Upper lobe of left lung (tissue), 6 donors: ENCODE results near the gene SMYD3. TPM values are rescaled to one million over a fixed set of nuclear protein-coding genes. Genes with fewer than 3 reads are reported as not detected.

Source experiments
- ATAC-seq, 2 donors: fragments of 200-7000 bp; cut with Tn5 transposase; one replicate each; pipeline ENCODE4 v1.9.1; 2022; ENCODE audit warnings: mild to moderate bottlenecking in 2 of 2, moderate library complexity in 2 of 2; ENCODE audit not compliant: low FRiP score in 2 of 2
- DNase-seq, 2 donors: peaks; one replicate each; pipeline ENCODE4 v3.0.0-alpha.2; 2019 to 2020
- H3K27ac ChIP-seq, 4 donors: fragments of 200-600 bp; sonication (generic); one replicate each; pipeline ENCODE4 v1.5.1; 2016 to 2019
- H3K27me3 ChIP-seq, 4 donors: fragments of 200-600 bp; sonication (generic); one replicate each; pipeline ENCODE4 v1.5.1; 2017 to 2019
- H3K36me3 ChIP-seq, 4 donors: fragments of 200-600 bp; sonication (generic); one replicate each; pipeline ENCODE4 v1.5.1; 2016 to 2019
- H3K4me1 ChIP-seq, 4 donors: fragments of 200-600 bp; sonication (generic); one replicate each; pipeline ENCODE4 v1.5.1; 2018 to 2019
- H3K4me3 ChIP-seq, 4 donors: fragments of 200-600 bp; sonication (generic); one replicate each; pipeline ENCODE4 v1.5.1; 2017 to 2019; ENCODE audit warnings: mild to moderate bottlenecking in 2 of 4, moderate library complexity in 1 of 4
- H3K9me3 ChIP-seq, 4 donors: fragments of 200-600 bp; sonication (generic); one replicate each; pipeline ENCODE4 v1.5.1; 2018 to 2019
- EP300 ChIP-seq, 4 donors: sonication (generic); formaldehyde crosslinking; IDR thresholded peaks; one replicate each; pipeline ENCODE4 v1.5.1; 2017; ENCODE audit warnings: antibody characterized with exemption in 4 of 4, control low read depth in 2 of 4
- POLR2A ChIP-seq, 4 donors: fragments of 450-650 bp; IDR thresholded peaks; one replicate each; pipeline ENCODE4 v1.5.1; 2016 to 2017; ENCODE audit warnings: antibody characterized with exemption in 4 of 4, mild to moderate bottlenecking in 2 of 4
- POLR2AphosphoS5 ChIP-seq, 2 donors: sonication (generic); formaldehyde crosslinking; IDR thresholded peaks; one replicate each; pipeline ENCODE4 v1.5.1; 2017; ENCODE audit warnings: antibody characterized with exemption in 2 of 2
- WGBS, 2 donors: methylation state at CpG; one replicate each; pipeline ENCODE4 v1.1.5; 2017 to 2018; 5-methylcytosine and 5-hydroxymethylcytosine counted together
- total RNA-seq, 6 donors: library from RNA; depleted of rRNA in 4 of 6; stranded (reverse); fragments of >200 nt in 4 of 6; gene quantifications; one replicate each; pipeline versions ENCODE4 v1.1.0 to v1.2.1, GENCODE V29; 2016 to 2021
- TF ChIP-seq, protein P1 (sequence below), 6 experiments: fragments of 450-650 bp in 4 of 6; fragments of 200-600 bp in 2 of 6; sonication (generic) in 2 of 6; IDR thresholded peaks; one replicate each; pipeline ENCODE4 v1.5.1; 2016 to 2019; ENCODE audit warnings: antibody characterized with exemption in 6 of 6
- donor health status: DM: no; HTN: no; CAD: no; lungs with moderate emphysema.
- donor health status: DM: no; HTN: yes; CAD: no; lungs with severe emphysema.

The SMYD3 gene
- total RNA-seq, 6 donors from 2014 or later: 22.7 to 109 (median 34.0) TPM

DNA sequence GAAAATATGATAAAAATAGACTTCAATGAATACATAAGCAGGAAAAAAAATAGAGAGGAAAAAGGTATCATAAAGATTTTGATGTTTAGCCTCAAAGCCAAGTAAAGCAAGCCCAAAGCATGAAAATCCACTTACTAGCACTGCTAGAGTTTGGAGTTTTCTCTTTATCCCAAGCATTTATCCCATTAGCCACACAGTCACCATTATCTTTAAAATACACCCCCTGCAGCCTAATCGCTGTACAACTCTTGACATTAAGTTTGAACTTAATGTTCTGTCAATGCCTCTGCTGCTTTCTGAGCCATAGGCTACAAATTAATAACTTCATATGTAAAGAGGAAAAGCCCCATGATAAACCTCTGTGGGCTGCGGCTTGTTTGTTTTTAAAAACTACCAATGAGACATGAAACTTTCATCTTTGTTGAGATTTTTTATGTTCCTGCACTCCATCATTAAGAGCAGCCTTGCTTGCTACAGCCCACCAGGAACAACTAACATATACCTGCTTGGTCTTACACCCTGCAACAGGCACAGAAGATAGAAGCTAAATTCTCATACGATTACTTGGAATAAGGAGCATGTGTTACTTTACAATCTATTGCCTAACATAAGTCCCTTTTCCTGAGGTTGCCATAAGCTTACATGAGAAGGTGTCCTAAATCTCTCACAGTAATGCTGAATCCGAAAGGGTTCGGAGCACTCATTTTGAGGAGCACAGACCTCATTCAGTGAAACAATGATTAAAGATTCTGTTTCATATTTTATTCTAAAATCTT lies 202.4 kb downstream of the SMYD3 start:
- WGBS, 2 donors: 93 to 94% methylated on average over 5 of the region's 5 CpGs
- Histone ChIP-seq H3K4me1 (peaks cover 0 to 9% (median 7%) of the 10 kb centered on the region in 4 donors), H3K36me3 (no peaks in the 10 kb centered on the region), H3K9me3 (no peaks in the 10 kb centered on the region), H3K27me3 (no peaks in the 10 kb centered on the region), H3K27ac (no peak overlapping the region), H3K4me3 (no peak overlapping the region)
- ATAC-seq (no peak), DNase-seq (no peak)
- no peak for TF ChIP-seq POLR2AphosphoS5 (IDR thresholded peaks at IDR 0.05)
- TF ChIP-seq EP300 (IDR thresholded peaks at IDR 0.05): no peak
- TF ChIP-seq POLR2A (IDR thresholded peaks at IDR 0.05): no peak
- TF ChIP-seq, protein P1, sequence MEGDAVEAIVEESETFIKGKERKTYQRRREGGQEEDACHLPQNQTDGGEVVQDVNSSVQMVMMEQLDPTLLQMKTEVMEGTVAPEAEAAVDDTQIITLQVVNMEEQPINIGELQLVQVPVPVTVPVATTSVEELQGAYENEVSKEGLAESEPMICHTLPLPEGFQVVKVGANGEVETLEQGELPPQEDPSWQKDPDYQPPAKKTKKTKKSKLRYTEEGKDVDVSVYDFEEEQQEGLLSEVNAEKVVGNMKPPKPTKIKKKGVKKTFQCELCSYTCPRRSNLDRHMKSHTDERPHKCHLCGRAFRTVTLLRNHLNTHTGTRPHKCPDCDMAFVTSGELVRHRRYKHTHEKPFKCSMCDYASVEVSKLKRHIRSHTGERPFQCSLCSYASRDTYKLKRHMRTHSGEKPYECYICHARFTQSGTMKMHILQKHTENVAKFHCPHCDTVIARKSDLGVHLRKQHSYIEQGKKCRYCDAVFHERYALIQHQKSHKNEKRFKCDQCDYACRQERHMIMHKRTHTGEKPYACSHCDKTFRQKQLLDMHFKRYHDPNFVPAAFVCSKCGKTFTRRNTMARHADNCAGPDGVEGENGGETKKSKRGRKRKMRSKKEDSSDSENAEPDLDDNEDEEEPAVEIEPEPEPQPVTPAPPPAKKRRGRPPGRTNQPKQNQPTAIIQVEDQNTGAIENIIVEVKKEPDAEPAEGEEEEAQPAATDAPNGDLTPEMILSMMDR (IDR thresholded peaks at IDR 0.05): no peak

DNA sequence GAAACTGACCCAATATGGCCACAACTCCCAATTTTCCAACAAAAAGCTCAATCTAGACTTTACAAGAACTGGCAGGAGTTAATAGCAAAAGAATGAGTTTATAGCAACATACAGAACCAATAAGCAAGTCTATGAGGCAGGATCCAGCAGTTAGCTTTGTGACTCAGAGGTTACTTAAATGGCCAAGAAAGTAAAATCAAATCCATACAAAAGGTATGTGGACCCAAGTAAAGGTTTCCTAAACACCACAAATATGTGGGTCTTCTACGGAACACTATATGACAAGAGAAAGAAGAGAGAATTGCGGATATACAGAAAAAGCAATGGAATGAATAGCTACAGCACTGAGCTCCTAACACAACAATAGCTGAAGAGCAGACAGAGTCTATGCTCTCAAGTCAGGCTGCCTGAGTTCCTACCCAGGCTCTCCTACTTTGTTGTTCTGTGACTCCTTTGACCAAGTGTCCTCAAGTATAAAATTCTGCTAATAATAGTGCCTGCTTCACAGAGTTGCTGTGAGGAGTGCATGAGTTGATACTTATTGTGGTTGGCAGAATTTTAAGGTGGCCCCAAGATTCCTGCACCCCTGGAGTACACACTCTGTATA lies 204.3 kb downstream of the SMYD3 start:
- DNase-seq: no peak
- no peak for ATAC-seq
- H3K9me3 ChIP-seq: no peaks in the 10 kb centered on the region
- WGBS, 2 donors: 98 to 100% methylated on average over 2 of the region's 2 CpGs
- TF ChIP-seq EP300 (IDR thresholded peaks at IDR 0.05) (no peak), POLR2AphosphoS5 (IDR thresholded peaks at IDR 0.05) (no peak), POLR2A (IDR thresholded peaks at IDR 0.05) (no peak)
- TF ChIP-seq, protein P1 (IDR thresholded peaks at IDR 0.05): no peak
- H3K27ac ChIP-seq: no peak overlapping the region
- peaks cover 0 to 9% (median 7%) of the 10 kb centered on the region in 4 donors for H3K4me1 ChIP-seq
- no peak overlapping the region for H3K4me3 ChIP-seq
- no peaks in the 10 kb centered on the region for H3K27me3 ChIP-seq
- H3K36me3 ChIP-seq: no peaks in the 10 kb centered on the region

DNA sequence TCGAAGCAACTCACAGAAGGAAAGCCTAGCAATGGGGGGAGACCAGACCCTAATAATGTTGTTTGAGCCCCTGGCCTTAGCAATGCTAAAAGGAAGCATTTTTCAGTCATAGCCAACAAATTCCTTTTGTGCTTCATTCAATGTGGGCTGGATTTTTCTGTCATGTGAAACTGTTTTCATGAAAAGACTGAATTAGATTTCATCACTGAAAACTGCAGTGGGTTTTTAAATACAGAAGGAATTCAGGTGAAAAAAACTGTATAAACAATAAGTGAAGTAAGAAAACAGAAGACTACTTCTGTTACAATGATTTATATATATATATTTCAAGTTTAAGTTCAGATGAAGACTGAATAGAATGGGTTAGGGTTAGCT lies 204.8 kb downstream of the SMYD3 start:
- ATAC-seq (no peak), DNase-seq (no peak)
- Histone ChIP-seq H3K36me3 (no peaks in the 10 kb centered on the region), H3K4me1 (peaks cover 0 to 9% (median 7%) of the 10 kb centered on the region in 4 donors), H3K27ac (no peak overlapping the region), H3K9me3 (no peaks in the 10 kb centered on the region), H3K4me3 (no peak overlapping the region), H3K27me3 (no peaks in the 10 kb centered on the region)
- TF ChIP-seq POLR2A (IDR thresholded peaks at IDR 0.05): no peak
- no peak for TF ChIP-seq EP300 (IDR thresholded peaks at IDR 0.05)
- TF ChIP-seq, protein P1 (IDR thresholded peaks at IDR 0.05): no peak
- no peak for TF ChIP-seq POLR2AphosphoS5 (IDR thresholded peaks at IDR 0.05)
- 81 to 96% methylated on average over 1 of the region's 1 CpG for WGBS, 2 donors

DNA sequence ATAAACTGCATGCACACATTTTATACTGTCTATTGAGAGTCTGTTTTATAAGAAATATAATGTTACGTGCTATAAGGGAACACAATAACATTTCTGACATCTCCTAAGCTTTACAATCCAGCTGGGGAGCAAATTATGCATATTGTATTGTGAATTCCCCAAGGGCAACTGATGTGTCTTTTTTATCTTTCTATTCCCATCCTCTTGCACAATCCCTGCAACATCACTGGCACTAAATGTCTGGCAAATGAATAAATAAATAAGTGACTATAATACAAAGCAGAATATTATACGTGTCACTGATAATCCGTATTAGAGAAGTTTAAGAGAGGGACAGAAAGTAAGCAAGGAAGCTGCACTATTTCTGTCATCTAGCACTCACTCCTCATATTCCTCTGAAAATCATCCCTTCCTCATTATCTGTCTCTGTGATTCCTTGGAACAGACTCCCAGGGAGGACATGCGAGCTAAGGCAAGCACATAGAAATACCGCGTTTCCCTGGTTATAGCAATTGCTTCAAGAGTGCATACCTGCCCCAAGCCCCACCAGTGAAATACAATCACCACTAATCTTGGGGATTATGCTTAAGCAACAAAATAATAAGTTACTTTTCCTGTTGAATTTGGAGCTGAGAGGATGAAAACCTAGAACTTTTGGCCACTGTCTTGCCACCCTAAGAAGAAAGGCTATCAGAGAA lies 205.4 kb downstream of the SMYD3 start:
- ATAC-seq (no peak), DNase-seq (no peak)
- peaks cover 0 to 9% (median 7%) of the 10 kb centered on the region in 4 donors for H3K4me1 ChIP-seq
- H3K9me3 ChIP-seq: no peaks in the 10 kb centered on the region
- H3K27ac ChIP-seq: no peak overlapping the region
- H3K27me3 ChIP-seq: no peaks in the 10 kb centered on the region
- no peaks in the 10 kb centered on the region for H3K36me3 ChIP-seq
- 81 to 84% methylated on average over 6 of the region's 6 CpGs for WGBS, 2 donors
- TF ChIP-seq EP300 (IDR thresholded peaks at IDR 0.05) (no peak), POLR2A (IDR thresholded peaks at IDR 0.05) (no peak), POLR2AphosphoS5 (IDR thresholded peaks at IDR 0.05) (no peak)
- TF ChIP-seq, protein P1 (IDR thresholded peaks at IDR 0.05): no peak
- H3K4me3 ChIP-seq: no peak overlapping the region
